Sigmoid colon (tissue), 4 donors: ENCODE measurements around the gene RNF157.
"Not testable (repeated sequence)": the region's sequence is repeated elsewhere in the genome, so short reads cannot be mapped to it uniquely, and the experiment has no call there.

Experiments
- EP300 ChIP-seq, 4 donors: sonication (generic); formaldehyde crosslinking; IDR thresholded peaks; one replicate each; pipeline ENCODE4 v1.6.1; 2017; ENCODE audit warnings: antibody characterized with exemption in 4 of 4
- TF ChIP-seq, protein P1 (sequence below), 4 experiments: fragments of 450-650 bp in 3 of 4; fragments of 200-600 bp in 1 of 4; IDR thresholded peaks; one replicate each; pipeline ENCODE4 v1.5.1; 2016 to 2019; ENCODE audit warnings: antibody characterized with exemption in 4 of 4, mild to moderate bottlenecking in 3 of 4, moderate library complexity in 2 of 4

DNA sequence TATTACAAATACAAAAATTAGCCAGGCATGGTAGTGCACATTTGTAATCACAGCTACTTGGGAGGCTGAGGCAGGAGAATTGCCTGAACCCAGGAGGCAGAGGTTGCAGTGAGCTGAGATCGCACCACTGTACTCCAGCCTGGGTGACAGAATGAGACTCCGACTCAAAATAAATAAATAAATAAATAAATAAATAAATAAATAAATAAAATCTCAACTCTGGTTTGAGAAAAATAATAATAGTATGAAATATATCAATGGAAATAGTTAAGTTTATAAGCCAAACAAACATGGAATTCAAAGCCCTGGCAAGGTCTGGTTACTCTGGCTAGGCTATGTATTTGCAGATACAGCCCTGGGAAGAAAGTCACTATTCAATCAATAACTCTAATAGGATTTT, 53.5 kb downstream of the RNF157 start:
- TF ChIP-seq, protein P1, sequence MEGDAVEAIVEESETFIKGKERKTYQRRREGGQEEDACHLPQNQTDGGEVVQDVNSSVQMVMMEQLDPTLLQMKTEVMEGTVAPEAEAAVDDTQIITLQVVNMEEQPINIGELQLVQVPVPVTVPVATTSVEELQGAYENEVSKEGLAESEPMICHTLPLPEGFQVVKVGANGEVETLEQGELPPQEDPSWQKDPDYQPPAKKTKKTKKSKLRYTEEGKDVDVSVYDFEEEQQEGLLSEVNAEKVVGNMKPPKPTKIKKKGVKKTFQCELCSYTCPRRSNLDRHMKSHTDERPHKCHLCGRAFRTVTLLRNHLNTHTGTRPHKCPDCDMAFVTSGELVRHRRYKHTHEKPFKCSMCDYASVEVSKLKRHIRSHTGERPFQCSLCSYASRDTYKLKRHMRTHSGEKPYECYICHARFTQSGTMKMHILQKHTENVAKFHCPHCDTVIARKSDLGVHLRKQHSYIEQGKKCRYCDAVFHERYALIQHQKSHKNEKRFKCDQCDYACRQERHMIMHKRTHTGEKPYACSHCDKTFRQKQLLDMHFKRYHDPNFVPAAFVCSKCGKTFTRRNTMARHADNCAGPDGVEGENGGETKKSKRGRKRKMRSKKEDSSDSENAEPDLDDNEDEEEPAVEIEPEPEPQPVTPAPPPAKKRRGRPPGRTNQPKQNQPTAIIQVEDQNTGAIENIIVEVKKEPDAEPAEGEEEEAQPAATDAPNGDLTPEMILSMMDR (IDR thresholded peaks at IDR 0.05) = not testable (repeated sequence)
- TF ChIP-seq EP300 (IDR thresholded peaks at IDR 0.05) = not testable (repeated sequence)
